NCI-H2196 treated with DMSO at 0.1 percent for 48 hours (cell line): ENCODE data around the gene ACE2.
"Not testable (repeated sequence)": the region's sequence is repeated elsewhere in the genome, so short reads cannot be mapped to it uniquely, and the experiment has no call there.

Source experiments
- DNase-seq: peaks from one replicate; lab custom pipeline; 2025; ENCODE audit not compliant: unreplicated experiment; lab: John Stamatoyannopoulos, UW

The ACE2 gene

DNA sequence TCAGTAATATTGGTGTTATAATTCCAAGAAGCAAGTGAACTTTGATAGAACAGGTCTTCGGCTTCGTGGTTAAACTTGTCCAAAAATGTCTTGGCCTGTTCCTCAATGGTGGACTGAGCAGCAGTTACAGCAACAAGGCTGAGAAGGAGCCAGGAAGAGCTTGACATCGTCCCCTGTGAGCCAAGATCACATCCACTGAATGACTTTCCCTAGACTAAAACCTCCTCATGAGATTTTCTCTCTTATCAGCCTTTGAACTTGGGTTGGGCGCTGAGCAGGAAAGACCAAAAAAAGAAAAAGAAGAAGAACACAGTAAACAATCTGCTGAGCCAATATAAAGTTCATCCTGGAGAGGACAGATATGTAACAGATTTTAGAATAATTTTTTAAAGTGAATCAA is at the start of gene ACE2:
Gene ACE2 (minus strand): TSS at position 216 of the 400 bp plus-strand sequence. CDS start 49 bp downstream, at position 167.
- DNase-seq = no peak

DNA sequence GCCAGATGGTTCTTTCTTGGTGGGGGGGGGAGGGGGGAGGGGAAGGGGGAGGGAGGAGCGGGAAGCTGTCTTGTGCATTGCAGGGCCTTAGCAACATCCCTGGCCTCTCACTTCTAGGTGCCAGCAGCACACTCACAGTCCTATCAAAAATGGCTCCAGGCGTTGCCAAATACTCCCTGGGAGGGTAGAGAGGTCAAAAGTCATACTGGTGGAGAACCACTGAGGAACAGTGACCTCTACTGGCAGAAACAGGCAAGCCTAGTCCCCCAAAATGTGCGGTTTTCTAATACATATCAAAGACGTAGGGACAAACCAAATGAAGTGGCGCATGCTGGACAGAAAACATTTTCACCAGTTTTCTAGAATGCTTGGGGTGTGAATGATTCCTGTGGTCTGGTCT is 46.8 kb upstream of the ACE2 start:
- not testable (repeated sequence) for DNase-seq

GRCh38 chrX:15646543-15646942 is 45.8 kb upstream of the ACE2 start:
- no peak for DNase-seq

DNA sequence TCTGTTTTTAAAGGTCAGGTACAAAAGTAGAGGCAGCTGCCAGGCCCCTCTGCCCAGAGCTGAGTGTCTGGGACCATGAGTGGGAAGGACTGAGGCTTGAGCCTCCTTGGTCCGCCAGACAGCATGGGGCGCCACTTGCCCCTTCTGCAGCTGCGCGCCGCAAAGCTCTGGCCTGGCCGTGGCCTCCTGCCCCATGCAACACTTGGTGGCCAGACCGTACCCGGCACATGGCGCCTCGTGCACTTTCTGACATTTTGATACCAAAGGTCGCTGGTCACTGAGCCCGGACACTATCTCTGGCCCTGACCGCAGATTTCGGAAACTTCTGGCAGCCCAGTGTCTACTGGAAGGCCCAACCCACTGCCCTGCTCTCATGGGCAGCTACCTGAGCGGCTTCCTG is 45.3 kb upstream of the ACE2 start:
- DNase-seq = no peak

GRCh38 chrX:15645266-15645665 is 44.5 kb upstream of the ACE2 start:
- DNase-seq = no peak

GRCh38 chrX:15644560-15644872 is 43.8 kb upstream of the ACE2 start:
- DNase-seq = no peak

DNA sequence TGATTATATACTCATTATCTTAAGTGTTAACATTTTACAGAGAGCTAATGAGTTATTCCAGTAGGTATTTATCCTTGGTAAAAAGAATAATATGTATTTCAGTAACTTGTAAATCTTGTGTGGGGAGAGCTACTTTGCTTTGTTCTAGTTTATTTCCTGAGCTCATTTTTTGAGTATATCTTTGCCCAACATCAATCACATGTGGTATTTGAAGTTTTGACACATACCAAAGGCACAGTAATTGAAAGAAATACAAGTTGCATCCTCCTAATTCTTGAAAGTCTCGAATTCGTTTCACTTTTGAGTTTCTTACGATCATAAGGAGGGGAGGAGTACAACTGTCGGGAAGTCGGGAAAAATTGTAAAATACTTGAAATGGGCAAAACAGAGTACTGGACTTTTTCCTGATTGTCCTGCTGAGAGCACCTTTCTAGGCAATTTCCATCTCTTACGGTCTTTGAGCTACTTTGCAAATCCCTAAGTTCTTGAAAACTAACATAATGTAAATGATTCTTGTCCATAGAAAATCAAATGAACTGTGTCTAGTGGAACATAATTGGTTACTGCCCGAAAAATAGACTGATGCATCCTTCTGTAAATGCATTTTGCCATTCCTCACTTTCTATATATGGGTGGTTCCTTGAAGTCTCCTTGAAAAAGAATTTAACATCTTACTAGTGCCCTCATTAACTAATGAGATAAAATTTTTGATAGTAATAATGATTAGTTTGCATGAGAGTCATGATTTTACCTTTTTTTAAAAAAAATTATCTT is 43.2 kb upstream of the ACE2 start:
- DNase-seq = no peak

GRCh38 chrX:15631637-15632036 is 30.9 kb upstream of the ACE2 start:
- DNase-seq = no peak

DNA sequence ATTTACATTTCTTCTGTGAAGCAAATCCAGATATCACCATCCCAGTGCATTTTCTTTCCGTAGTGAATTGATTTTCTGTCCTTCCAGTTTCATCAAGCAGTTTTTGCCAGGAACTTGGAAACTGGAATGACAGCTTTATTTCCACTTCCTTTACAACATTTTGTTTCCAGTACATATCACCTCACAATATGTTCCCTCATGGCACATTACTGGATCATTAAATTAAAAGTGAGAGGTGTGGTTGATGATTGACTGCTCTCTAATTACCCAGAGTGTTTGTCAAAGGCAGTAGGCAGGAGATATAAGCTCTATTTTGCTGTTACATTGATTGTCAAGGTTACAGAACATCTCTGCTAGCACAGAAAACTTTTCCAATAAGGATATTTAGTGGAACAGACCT is 22.3 kb upstream of the ACE2 start:
- DNase-seq = no peak

DNA sequence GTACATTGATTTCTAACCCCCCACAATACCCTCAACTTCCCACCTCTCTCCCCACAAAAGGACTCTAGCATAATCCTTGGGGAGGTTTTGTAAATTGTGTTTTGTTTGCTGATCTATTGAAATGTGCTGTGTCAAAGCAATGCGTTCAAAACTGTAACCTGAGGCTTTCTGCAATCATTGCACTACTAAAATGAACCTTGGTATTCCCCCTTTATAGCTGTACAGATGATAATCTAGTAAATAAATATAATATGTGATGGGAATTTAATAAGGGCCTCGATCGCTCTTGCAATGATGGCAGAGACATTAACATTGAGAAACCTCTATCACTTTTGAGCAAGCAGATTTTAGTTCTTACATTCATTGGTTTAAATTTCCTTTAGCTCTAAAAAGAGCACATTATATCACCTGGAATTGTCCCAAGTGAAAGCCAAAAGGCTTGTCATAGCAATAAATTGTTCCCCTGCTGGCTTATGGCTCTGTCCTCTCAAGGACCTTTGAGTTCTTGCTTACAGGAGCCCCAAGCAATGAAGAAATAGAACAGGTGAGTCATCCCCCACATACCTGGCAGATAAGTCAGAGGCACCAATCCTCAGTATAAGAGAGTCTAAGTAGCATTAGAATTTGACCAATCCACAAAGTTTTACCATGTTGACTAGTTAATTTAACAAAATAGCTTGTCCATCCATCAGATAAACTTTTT is 18.4 kb upstream of the ACE2 start:
- DNase-seq = no peak

GRCh38 chrX:15617111-15617510 is 16.4 kb upstream of the ACE2 start:
- no peak for DNase-seq

DNA sequence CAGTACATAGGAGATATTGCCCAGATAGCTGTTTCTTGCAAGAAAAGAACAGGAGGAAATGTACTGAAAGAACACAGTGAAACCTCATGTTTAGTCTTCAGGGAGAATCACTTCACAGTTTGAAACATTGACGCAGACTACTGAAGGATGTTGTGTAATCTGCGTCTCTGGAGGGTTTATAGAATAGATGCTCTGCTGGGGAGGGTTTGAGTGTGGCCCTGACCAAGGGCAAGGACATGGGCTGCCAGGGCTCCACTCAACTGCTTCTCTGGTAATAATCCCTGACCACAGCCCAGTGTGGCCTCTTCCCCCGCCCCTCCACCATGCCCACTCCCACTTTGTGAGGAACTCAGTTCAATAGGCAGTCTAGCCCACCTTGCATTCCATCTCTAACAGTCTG is 15.8 kb upstream of the ACE2 start:
- no peak for DNase-seq

- no peak for DNase-seq
Observed at GRCh38 chrX:15607067-15607466, 6.3 kb upstream of the ACE2 start.

GRCh38 chrX:15606136-15606535 is 5.4 kb upstream of the ACE2 start:
- DNase-seq = no peak

DNA sequence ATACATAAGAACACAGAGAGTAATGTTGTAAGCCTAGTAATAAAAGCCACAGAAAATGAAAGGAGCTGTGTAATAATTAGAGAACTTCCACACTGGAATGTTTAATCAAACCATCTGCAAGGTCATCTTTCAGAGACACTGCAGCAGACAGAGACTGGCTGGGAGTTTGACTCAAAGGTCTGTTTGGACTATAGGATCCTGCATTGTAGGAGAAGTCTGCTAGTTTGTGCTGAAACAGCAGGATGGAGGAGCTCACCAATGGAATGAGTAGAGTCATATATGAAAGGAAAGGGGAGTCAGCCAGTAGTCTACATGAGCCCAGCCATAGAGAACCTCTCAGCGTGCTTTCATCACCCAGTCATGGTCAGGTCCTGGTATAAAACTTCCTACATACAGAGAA is 4.5 kb upstream of the ACE2 start:
- no peak for DNase-seq

GRCh38 chrX:15602761-15603160 is 2.0 kb upstream of the ACE2 start:
- no peak for DNase-seq

DNA sequence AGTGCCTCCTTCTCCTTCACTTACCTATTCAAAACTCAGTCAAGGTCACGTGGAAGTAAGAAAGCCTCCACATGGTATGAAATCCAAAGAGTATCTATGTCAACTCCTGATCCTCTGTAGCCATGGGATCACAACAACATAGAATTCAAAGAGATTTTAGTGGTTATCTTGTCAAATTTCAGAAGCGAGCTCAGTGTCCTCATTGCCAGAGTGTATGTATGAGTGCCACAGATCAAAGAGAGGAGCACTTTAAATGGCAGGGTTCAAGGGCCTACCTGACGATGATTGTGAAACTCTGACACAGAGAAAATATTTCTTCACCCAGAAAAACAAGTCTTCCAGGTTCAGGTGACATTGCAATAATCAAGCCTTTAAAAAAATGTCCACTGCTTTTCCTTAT is 1.2 kb upstream of the ACE2 start:
- DNase-seq = no peak

DNA sequence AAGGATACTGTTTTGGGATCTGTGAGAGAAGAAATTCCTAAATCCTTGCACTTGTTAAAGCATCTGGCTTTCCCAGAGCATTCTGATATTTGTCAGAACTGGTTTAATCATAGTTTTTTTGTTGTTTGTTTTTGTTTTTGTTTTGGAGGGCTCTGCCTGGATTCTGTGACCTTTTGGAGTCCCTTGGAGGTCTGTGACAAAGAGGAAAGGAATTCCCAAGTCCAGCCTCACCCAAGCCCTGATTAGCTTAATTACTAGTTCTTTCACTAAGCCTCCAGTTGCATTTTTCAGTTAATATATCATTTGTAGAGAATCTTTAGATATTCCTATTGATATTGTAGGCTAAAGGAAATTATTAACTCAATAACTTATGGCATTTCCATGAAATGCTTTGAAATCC is 711 bp downstream of the ACE2 start:
- DNase-seq = no peak

DNA sequence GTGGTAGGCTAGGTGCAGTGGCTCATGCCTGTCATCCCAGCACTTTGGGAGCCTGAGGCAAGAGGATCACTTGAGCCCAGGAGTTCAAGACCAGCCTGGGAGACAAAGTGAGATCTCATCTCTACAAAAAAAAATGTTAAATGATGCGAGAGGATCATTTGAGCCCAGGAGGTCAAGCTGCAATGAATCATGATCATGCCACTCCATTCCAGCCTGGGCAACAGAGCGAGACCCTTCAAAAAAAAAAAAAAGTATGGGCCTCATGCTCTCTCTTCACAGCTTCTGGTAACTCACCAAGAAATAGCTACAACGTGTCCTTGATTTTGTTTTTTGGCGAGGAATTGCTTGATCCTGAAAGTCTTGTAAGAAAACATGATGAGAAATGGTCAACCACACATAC is 1.3 kb downstream of the ACE2 start:
- DNase-seq = no peak

DNA sequence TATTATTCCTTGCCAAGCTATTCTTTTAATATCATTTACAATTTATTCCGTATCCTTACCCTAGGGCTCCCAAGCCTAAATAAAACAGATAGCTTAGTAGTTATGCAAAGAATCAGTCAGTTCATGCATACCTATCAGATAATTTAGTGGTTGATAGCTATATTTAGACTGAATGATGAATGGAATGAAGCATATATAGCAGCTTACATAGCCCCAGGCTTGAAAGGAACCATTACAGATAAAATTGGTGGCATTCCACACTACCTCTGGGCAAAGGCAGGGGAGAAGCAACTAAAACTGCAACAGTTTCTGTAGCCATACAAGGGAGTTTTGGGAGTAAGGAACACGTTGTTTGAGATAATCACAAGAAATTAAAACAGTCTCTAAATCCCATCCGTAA is 2.7 kb downstream of the ACE2 start:
- no peak for DNase-seq

GRCh38 chrX:15594371-15594770 is 6.4 kb downstream of the ACE2 start:
- DNase-seq = no peak

- no peak for DNase-seq
Observed at GRCh38 chrX:15579778-15580747, 20.7 kb downstream of the ACE2 start.
